C4-2B (cell line): ENCODE results near the gene ZNF641.

Experiments
- ZFX ChIP-seq: fragments of 450-650 bp; IDR thresholded peaks from 2 replicates; pipeline ENCODE4 v1.6.1; 2017
- TF ChIP-seq, protein P1 (sequence below): fragments of 450-650 bp; conservative IDR thresholded peaks from 2 replicates; pipeline ENCODE4 v1.5.1; 2017; ENCODE audit warnings: mild to moderate bottlenecking

GRCh38 chr12:48334808-48335207, 15.9 kb downstream of the ZNF641 start:
- TF ChIP-seq, protein P1, sequence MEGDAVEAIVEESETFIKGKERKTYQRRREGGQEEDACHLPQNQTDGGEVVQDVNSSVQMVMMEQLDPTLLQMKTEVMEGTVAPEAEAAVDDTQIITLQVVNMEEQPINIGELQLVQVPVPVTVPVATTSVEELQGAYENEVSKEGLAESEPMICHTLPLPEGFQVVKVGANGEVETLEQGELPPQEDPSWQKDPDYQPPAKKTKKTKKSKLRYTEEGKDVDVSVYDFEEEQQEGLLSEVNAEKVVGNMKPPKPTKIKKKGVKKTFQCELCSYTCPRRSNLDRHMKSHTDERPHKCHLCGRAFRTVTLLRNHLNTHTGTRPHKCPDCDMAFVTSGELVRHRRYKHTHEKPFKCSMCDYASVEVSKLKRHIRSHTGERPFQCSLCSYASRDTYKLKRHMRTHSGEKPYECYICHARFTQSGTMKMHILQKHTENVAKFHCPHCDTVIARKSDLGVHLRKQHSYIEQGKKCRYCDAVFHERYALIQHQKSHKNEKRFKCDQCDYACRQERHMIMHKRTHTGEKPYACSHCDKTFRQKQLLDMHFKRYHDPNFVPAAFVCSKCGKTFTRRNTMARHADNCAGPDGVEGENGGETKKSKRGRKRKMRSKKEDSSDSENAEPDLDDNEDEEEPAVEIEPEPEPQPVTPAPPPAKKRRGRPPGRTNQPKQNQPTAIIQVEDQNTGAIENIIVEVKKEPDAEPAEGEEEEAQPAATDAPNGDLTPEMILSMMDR: no peak
- TF ChIP-seq ZFX: no peak
